PC-9 (cell line): ENCODE measurements around the gene CHRDL2.

Source experiments
- EZH2 ChIP-seq: fragments of 200-600 bp; sonication (generic); IDR thresholded peaks from 2 replicates; pipeline ENCODE4 v1.8.0; 2017; ENCODE audit warnings: antibody characterized with exemption, low read depth
- TF ChIP-seq, protein P1 (sequence below): fragments of 200-600 bp; sonication (generic); conservative IDR thresholded peaks from 2 replicates; pipeline ENCODE4 v1.6.1; 2017; ENCODE audit warnings: mixed run types, antibody characterized with exemption, mild to moderate bottlenecking, moderate library complexity

DNA sequence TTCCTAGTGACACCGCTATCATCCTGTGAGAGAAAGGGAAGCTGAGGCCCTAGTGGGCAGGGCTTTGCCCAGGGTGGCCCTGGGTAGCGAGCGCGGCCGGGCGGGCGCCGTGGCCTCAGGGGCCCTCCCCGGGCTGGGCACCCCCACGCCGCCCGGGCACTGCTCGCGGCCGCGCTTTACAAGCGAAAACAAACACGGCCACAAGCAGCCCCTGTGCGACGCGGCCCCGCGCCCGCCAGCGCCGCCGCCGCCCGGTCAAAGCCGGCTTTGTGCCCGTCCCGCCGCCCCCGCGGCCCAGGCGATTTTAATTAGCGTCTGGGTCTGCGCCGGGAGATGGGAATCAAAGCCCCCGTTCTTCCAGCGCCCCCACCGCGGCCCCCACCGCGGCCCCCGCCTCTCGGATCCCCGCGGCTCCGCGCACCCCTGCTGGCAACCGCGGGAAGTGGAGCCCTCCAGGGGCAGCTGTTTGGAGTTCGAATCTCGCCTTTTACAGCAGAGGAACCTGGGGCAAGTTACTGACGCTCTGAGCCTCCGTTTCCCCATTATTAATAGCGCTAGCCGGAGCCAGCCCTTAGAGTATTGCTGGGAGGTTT lies 47.9 kb downstream of the CHRDL2 start:
- TF ChIP-seq, protein P1, sequence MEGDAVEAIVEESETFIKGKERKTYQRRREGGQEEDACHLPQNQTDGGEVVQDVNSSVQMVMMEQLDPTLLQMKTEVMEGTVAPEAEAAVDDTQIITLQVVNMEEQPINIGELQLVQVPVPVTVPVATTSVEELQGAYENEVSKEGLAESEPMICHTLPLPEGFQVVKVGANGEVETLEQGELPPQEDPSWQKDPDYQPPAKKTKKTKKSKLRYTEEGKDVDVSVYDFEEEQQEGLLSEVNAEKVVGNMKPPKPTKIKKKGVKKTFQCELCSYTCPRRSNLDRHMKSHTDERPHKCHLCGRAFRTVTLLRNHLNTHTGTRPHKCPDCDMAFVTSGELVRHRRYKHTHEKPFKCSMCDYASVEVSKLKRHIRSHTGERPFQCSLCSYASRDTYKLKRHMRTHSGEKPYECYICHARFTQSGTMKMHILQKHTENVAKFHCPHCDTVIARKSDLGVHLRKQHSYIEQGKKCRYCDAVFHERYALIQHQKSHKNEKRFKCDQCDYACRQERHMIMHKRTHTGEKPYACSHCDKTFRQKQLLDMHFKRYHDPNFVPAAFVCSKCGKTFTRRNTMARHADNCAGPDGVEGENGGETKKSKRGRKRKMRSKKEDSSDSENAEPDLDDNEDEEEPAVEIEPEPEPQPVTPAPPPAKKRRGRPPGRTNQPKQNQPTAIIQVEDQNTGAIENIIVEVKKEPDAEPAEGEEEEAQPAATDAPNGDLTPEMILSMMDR: no peak
- TF ChIP-seq EZH2: no peak
